Measurements from ENCODE around the gene DIABLO. TPM values are rescaled to one million over a fixed set of nuclear protein-coding genes. Genes with fewer than 3 reads are reported as not detected.

DIABLO gene
- total RNA-seq, 4 donors from 2014 or later, result 30.8 to 43.6 (median 39.3) TPM

DNA sequence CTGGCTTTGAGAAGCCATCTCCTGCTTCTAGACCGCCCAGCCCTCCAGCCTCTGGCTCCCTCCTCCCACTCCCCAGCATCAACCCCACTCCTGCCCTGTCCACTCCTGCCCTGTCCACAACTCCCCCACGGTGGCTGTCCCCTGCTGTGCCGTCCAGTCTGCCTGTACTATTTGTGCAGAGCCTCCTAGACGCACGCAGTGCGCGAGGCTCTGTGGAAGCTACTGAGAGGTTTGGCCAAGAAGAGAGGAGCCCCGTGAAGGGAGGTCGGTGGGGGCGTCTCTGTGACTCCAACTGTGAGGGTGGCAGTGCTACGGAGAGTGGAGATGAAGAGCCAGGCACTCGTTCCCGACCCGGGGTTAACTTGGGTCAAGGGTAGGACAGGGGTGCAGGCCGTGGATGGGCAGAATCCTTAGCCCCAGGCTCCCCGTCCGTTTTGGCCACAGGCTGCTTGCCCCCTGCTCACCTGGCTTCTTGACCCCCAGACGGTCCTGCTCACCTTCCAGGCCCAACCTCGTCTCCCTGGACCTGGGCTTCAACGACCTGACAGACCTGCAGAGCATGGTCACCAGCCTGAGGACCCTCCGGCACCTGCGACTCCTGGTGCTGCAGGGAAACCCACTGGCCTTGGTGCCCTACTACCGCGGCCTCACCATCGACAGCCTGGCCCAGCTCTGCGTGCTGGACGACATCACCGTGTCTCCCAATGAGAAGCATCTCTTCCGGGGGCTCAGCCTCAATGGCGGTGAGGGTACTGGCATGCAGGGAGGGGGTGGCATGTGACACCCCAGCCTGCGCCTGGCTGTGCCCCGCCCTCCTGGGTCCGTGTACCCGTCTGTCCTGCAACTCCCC lies 36.0 kb downstream of the DIABLO start:
- H3K36me3 ChIP-seq, result no peaks in the 10 kb centered on the region
- no peak for DNase-seq (ENCODE audit: extremely low spot score)
- no peak overlapping the region for H3K4me3 ChIP-seq
- peaks cover 0 to 9% (median 0%) of the 10 kb centered on the region in 4 donors for H3K27me3 ChIP-seq
- H3K27ac ChIP-seq (replicated peaks in 1 of 4), result no peak overlapping the region
- no peaks in the 10 kb centered on the region for H3K4me1 ChIP-seq
- intact Hi-C loops (cut with DNase I), result loop anchor here (10.0 kb wide), 1 partner anchor 55 kb away; no protein-coding TSS in a partner anchor
- no peaks in the 10 kb centered on the region for H3K9me3 ChIP-seq
- TF ChIP-seq POLR2AphosphoS5 (IDR thresholded peaks at IDR 0.05), result no peak
- TF ChIP-seq POLR2A (IDR thresholded peaks at IDR 0.05; ENCODE audit: low read depth), result no peak
- no peak for TF ChIP-seq EP300 (IDR thresholded peaks at IDR 0.05)
- no peak for TF ChIP-seq CTCF (IDR thresholded peaks at IDR 0.05)
- 87% methylated on average over 19 of the region's 34 CpGs for WGBS

DNA sequence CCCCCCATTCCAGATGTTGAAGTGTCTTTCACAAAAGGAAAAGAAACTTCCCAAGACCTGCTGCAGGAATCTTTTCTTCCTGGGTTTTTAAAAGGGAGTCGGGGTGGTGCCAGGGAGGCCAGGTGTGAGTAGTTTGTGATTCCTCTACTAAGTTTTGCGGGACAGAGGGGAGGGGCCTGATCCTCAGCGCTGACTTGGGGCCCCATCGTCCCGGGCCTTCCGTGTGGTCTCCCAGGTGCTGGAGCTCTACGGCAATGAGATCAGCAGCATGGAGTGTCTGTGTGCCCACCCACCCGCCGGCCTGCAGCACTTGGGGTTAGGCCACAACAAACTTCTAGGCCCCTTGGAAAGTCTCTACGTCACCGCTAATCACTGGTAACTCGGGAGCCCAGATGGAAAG lies 38.4 kb downstream of the DIABLO start:
- Histone ChIP-seq H3K4me3 (no peak overlapping the region), H3K9me3 (no peaks in the 10 kb centered on the region), H3K4me1 (peaks cover 0 to 12% (median 12%) of the 10 kb centered on the region in 4 donors), H3K36me3 (no peaks in the 10 kb centered on the region), H3K27me3 (peaks cover 0 to 18% (median 0%) of the 10 kb centered on the region in 4 donors), H3K27ac (replicated peaks in 1 of 4) (no peak overlapping the region)
- no peak for TF ChIP-seq POLR2A (IDR thresholded peaks at IDR 0.05; ENCODE audit: low read depth)
- TF ChIP-seq POLR2AphosphoS5 (IDR thresholded peaks at IDR 0.05), result no peak
- no peak for TF ChIP-seq EP300 (IDR thresholded peaks at IDR 0.05)
- no peak for TF ChIP-seq CTCF (IDR thresholded peaks at IDR 0.05)
- intact Hi-C loops (cut with DNase I), result no loop called here
- DNase-seq (ENCODE audit: extremely low spot score), result no peak
- WGBS, result 68% methylated on average over 12 of the region's 12 CpGs

DNA sequence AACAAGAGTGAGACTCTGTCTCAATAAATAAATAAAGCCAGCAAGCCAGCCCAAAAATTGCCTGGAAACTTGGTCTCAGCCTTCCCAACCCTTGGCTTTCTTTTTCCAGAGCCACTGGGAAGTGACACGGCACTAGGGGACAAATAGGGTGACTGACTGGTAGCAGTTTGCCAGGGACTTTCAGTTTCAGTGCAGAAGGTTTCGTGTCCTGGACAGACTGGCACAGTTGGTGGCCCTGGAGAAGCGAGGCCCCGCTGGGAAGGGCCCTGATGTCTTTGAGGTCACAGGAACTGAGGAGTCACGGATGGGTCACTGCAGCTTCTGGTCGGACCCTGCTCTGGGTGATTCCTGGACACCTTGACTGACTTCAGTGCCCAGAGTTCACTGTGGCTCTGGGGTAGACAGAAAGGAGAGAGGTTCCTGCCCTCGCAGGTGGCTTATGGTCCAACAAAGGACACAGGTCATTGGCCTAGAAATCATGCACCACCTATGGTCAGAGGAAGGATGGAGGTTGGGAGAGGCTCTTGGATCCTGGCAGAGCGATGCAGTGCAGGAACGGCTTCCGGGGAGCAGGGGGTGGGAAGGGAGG lies 40.3 kb downstream of the DIABLO start:
- intact Hi-C loops (cut with DNase I), result no loop called here

GRCh38 chr12:122185079-122185478 lies 40.8 kb downstream of the DIABLO start:
- Histone ChIP-seq H3K4me3 (no peak overlapping the region), H3K4me1 (peaks cover 0 to 13% (median 12%) of the 10 kb centered on the region in 4 donors), H3K36me3 (no peaks in the 10 kb centered on the region), H3K27me3 (peaks cover 0 to 12% (median 0%) of the 10 kb centered on the region in 4 donors), H3K27ac (replicated peaks in 1 of 4) (no peak overlapping the region), H3K9me3 (no peaks in the 10 kb centered on the region)
- WGBS, result 96% methylated on average over 7 of the region's 7 CpGs
- intact Hi-C loops (cut with DNase I), result no loop called here
- TF ChIP-seq EP300 (IDR thresholded peaks at IDR 0.05) (no peak), CTCF (IDR thresholded peaks at IDR 0.05) (no peak), POLR2A (IDR thresholded peaks at IDR 0.05; ENCODE audit: low read depth) (no peak)
- DNase-seq (ENCODE audit: extremely low spot score), result no peak

More for the DNA sequence above, 40.3 kb downstream of the DIABLO start:
- no peak overlapping the region for H3K27ac ChIP-seq (replicated peaks in 1 of 4)
- TF ChIP-seq POLR2AphosphoS5 (IDR thresholded peaks at IDR 0.05), result no peak
- TF ChIP-seq POLR2A (IDR thresholded peaks at IDR 0.05; ENCODE audit: low read depth), result no peak
- TF ChIP-seq CTCF (IDR thresholded peaks at IDR 0.05), result no peak
- no peak for TF ChIP-seq EP300 (IDR thresholded peaks at IDR 0.05)
- WGBS, result 86% methylated on average over 9 of the region's 10 CpGs
- H3K27me3 ChIP-seq, result peaks cover 0 to 17% (median 0%) of the 10 kb centered on the region in 4 donors
- no peak for DNase-seq (ENCODE audit: extremely low spot score)
- H3K4me1 ChIP-seq, result peaks cover 0 to 13% (median 12%) of the 10 kb centered on the region in 4 donors
- no peak overlapping the region for H3K4me3 ChIP-seq
- H3K36me3 ChIP-seq, result no peaks in the 10 kb centered on the region
- no peaks in the 10 kb centered on the region for H3K9me3 ChIP-seq
